HG03432 (cell line): Measurements from ENCODE around the gene ZNHIT6.
"Not testable (repeated sequence)": the region's sequence is repeated elsewhere in the genome, so short reads cannot be mapped to it uniquely, and the experiment has no call there.

ENCODE experiments used
- ATAC-seq: cut with Tn5 transposase; IDR thresholded peaks from one replicate; pipeline ENCODE4 v1.9.1; 2021; ENCODE audit warnings: mild to moderate bottlenecking, moderate library complexity; ENCODE audit not compliant: unreplicated experiment

ZNHIT6 gene

GRCh38 chr1:85672031-85672660, 36.1 kb downstream of the ZNHIT6 start:
- ATAC-seq: no peak

GRCh38 chr1:85665932-85666331, 42.3 kb downstream of the ZNHIT6 start:
- no peak for ATAC-seq

GRCh38 chr1:85663382-85663781, 44.9 kb downstream of the ZNHIT6 start:
- ATAC-seq: no peak

- no peak for ATAC-seq
These were observed 46.5 kb downstream of the ZNHIT6 start for GRCh38 chr1:85661767-85662166.

- ATAC-seq: peak; percentile 43
These were observed 47.7 kb downstream of the ZNHIT6 start for GRCh38 chr1:85660541-85660940.

GRCh38 chr1:85659174-85659573, 49.1 kb downstream of the ZNHIT6 start:
- no peak for ATAC-seq

GRCh38 chr1:85656948-85657347, 51.3 kb downstream of the ZNHIT6 start:
- no peak for ATAC-seq

GRCh38 chr1:85656256-85656655, 52.0 kb downstream of the ZNHIT6 start:
- ATAC-seq: no peak

GRCh38 chr1:85655315-85655714, 52.9 kb downstream of the ZNHIT6 start:
- ATAC-seq: no peak

- no peak for ATAC-seq
These were observed 54.0 kb downstream of the ZNHIT6 start for GRCh38 chr1:85654066-85654782.

- no peak for ATAC-seq
These were observed 55.9 kb downstream of the ZNHIT6 start for GRCh38 chr1:85652327-85652726.

- no peak for ATAC-seq
These were observed 57.6 kb downstream of the ZNHIT6 start for GRCh38 chr1:85650645-85651044.

GRCh38 chr1:85649591-85649990, 58.6 kb downstream of the ZNHIT6 start:
- no peak for ATAC-seq

GRCh38 chr1:85641598-85642556, 66.4 kb downstream of the ZNHIT6 start:
- not testable (repeated sequence) for ATAC-seq

GRCh38 chr1:85639920-85640319, 68.3 kb downstream of the ZNHIT6 start:
- not testable (repeated sequence) for ATAC-seq

GRCh38 chr1:85638412-85638811, 69.8 kb downstream of the ZNHIT6 start:
- ATAC-seq: no peak

GRCh38 chr1:85630493-85630892, 77.7 kb downstream of the ZNHIT6 start:
- ATAC-seq: no peak

- ATAC-seq: no peak
These were observed 78.7 kb downstream of the ZNHIT6 start for GRCh38 chr1:85629532-85629920.

GRCh38 chr1:85628791-85629531, 79.3 kb downstream of the ZNHIT6 start:
- ATAC-seq: no peak

- no peak for ATAC-seq
These were observed 81.4 kb downstream of the ZNHIT6 start for GRCh38 chr1:85626818-85627217.

GRCh38 chr1:85624361-85624760, 83.9 kb downstream of the ZNHIT6 start:
- ATAC-seq: no peak
